Measurements from ENCODE around the gene SLC30A7.

SLC30A7 gene

GRCh38 chr1:100905181-100905580 is 9.3 kb downstream of the SLC30A7 start:
- TF ChIP-seq RARB (CRISPR knock-in tag; IDR thresholded peaks at IDR 0.05) (no peak), ARNTL (CRISPR knock-in tag; IDR thresholded peaks at IDR 0.05; ENCODE audit: borderline replicate concordance, low read depth) (no peak), CSDC2 (CRISPR knock-in tag; IDR thresholded peaks at IDR 0.05) (no peak), ZFP3 (CRISPR knock-in tag; IDR thresholded peaks at IDR 0.05) (no peak), ZNF70 (CRISPR knock-in tag; IDR thresholded peaks at IDR 0.05) (no peak), ZFP30 (CRISPR knock-in tag; IDR thresholded peaks at IDR 0.05) (no peak), ESRRG (CRISPR knock-in tag; IDR thresholded peaks at IDR 0.05) (no peak), TCF4 (CRISPR knock-in tag; IDR thresholded peaks at IDR 0.05; ENCODE audit: borderline replicate concordance) (no peak)
- no peak for ATAC-seq

GRCh38 chr1:100907887-100908286 is 12.0 kb downstream of the SLC30A7 start:
- no peak for ATAC-seq
- TF ChIP-seq GLIS3 (CRISPR knock-in tag; IDR thresholded peaks at IDR 0.05) (no peak), TCF4 (CRISPR knock-in tag; IDR thresholded peaks at IDR 0.05; ENCODE audit: borderline replicate concordance) (no peak), RARB (CRISPR knock-in tag; IDR thresholded peaks at IDR 0.05) (no peak)
- TF ChIP-seq, protein P1, sequence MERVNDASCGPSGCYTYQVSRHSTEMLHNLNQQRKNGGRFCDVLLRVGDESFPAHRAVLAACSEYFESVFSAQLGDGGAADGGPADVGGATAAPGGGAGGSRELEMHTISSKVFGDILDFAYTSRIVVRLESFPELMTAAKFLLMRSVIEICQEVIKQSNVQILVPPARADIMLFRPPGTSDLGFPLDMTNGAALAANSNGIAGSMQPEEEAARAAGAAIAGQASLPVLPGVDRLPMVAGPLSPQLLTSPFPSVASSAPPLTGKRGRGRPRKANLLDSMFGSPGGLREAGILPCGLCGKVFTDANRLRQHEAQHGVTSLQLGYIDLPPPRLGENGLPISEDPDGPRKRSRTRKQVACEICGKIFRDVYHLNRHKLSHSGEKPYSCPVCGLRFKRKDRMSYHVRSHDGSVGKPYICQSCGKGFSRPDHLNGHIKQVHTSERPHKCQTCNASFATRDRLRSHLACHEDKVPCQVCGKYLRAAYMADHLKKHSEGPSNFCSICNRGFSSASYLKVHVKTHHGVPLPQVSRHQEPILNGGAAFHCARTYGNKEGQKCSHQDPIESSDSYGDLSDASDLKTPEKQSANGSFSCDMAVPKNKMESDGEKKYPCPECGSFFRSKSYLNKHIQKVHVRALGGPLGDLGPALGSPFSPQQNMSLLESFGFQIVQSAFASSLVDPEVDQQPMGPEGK (CRISPR knock-in tag; IDR thresholded peaks at IDR 0.05; ENCODE audit: borderline replicate concordance): no peak

GRCh38 chr1:100909018-100909417 is 13.1 kb downstream of the SLC30A7 start:
- TF ChIP-seq ISL1 (CRISPR knock-in tag; IDR thresholded peaks at IDR 0.05) (no peak), PPARA (CRISPR knock-in tag; IDR thresholded peaks at IDR 0.05; ENCODE audit: borderline replicate concordance) (no peak), OSR1 (CRISPR knock-in tag; IDR thresholded peaks at IDR 0.05) (no peak)
- TF ChIP-seq, protein P1 (CRISPR knock-in tag; IDR thresholded peaks at IDR 0.05; ENCODE audit: borderline replicate concordance): no peak

DNA sequence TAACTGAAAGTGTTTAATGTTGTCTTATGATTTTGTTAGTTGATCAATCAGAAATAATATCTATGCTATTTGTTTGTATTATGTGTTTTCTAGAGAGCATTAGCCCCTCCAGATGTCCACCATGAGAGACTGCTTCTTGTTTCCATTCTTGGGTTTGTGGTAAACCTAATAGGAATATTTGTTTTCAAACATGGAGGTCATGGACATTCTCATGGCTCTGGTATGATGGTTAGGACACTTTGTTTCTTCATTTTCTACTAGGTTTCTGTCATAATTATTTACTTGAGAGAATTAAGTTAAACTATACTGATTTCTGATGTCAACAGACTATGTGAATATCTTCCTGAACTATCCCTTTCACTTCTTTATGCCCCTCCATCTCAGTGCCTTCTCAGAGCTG is 16.1 kb downstream of the SLC30A7 start:
- ATAC-seq: no peak
- TF ChIP-seq TOX (CRISPR knock-in tag; IDR thresholded peaks at IDR 0.05; ENCODE audit: borderline replicate concordance) (no peak), ZNF8 (CRISPR knock-in tag; IDR thresholded peaks at IDR 0.05) (no peak)

More at GRCh38 chr1:100909018-100909417, 13.1 kb downstream of the SLC30A7 start:
- ATAC-seq: no peak

DNA sequence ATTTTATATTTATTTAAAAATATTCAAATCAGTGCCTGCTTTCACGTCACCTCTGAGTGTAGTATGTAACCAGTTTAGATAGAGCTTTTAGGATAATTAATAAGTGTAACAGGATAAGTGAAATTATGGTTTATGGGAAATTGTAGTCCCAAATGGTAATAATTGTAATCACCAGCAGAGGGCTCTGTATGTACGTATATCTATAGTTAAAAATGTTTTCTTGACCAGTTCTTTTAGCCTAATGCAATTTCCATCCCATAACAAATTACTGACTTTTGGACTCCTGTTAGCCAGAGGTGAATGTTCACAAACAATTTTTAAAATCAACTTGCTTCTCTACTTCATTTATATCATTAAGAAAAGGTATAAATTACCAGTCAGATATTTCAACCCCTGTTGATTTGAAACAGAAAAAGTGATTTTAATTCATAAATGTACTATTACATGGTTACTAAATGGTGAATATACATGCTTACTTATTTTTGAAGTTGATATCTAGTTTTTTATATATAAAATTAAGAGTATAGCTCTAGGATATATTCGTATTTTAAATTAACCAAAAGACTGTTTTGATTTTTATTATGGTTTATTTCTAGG is 25.3 kb downstream of the SLC30A7 start:
- TF ChIP-seq OSR1 (CRISPR knock-in tag; IDR thresholded peaks at IDR 0.05) (no peak), ZC3H10 (CRISPR knock-in tag; IDR thresholded peaks at IDR 0.05) (no peak), ZFP3 (CRISPR knock-in tag; IDR thresholded peaks at IDR 0.05) (no peak), TOX (CRISPR knock-in tag; IDR thresholded peaks at IDR 0.05; ENCODE audit: borderline replicate concordance) (no peak), ZFP30 (CRISPR knock-in tag; IDR thresholded peaks at IDR 0.05) (no peak), ARNTL (CRISPR knock-in tag; IDR thresholded peaks at IDR 0.05; ENCODE audit: borderline replicate concordance, low read depth) (no peak), TCF4 (CRISPR knock-in tag; IDR thresholded peaks at IDR 0.05; ENCODE audit: borderline replicate concordance) (no peak), ZNF70 (CRISPR knock-in tag; IDR thresholded peaks at IDR 0.05) (no peak), ESRRG (CRISPR knock-in tag; IDR thresholded peaks at IDR 0.05) (no peak)
- TF ChIP-seq, protein P2, sequence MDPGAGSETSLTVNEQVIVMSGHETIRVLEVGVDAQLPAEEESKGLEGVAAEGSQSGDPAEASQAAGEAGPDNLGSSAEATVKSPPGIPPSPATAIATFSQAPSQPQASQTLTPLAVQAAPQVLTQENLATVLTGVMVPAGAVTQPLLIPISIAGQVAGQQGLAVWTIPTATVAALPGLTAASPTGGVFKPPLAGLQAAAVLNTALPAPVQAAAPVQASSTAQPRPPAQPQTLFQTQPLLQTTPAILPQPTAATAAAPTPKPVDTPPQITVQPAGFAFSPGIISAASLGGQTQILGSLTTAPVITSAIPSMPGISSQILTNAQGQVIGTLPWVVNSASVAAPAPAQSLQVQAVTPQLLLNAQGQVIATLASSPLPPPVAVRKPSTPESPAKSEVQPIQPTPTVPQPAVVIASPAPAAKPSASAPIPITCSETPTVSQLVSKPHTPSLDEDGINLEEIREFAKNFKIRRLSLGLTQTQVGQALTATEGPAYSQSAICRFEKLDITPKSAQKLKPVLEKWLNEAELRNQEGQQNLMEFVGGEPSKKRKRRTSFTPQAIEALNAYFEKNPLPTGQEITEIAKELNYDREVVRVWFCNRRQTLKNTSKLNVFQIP (CRISPR knock-in tag; IDR thresholded peaks at IDR 0.05; ENCODE audit: borderline replicate concordance, low read depth): no peak
- no peak for ATAC-seq

GRCh38 chr1:100924212-100924611 is 28.3 kb downstream of the SLC30A7 start:
- no peak for ATAC-seq
- TF ChIP-seq, protein P1 (CRISPR knock-in tag; IDR thresholded peaks at IDR 0.05; ENCODE audit: borderline replicate concordance): no peak
- TF ChIP-seq RARB (CRISPR knock-in tag; IDR thresholded peaks at IDR 0.05) (no peak), SNAI2 (CRISPR knock-in tag; IDR thresholded peaks at IDR 0.05) (no peak), ZFP30 (CRISPR knock-in tag; IDR thresholded peaks at IDR 0.05) (no peak), ZNF70 (CRISPR knock-in tag; IDR thresholded peaks at IDR 0.05) (no peak), CREB5 (CRISPR knock-in tag; IDR thresholded peaks at IDR 0.05; ENCODE audit: low read depth) (no peak), ZNF8 (CRISPR knock-in tag; IDR thresholded peaks at IDR 0.05) (no peak), PPARA (CRISPR knock-in tag; IDR thresholded peaks at IDR 0.05; ENCODE audit: borderline replicate concordance) (no peak), CSDC2 (CRISPR knock-in tag; IDR thresholded peaks at IDR 0.05) (no peak), GLIS3 (CRISPR knock-in tag; IDR thresholded peaks at IDR 0.05) (no peak), ZNF565 (CRISPR knock-in tag; conservative IDR thresholded peaks at IDR 0.05; ENCODE audit: low read depth) (no peak)
- TF ChIP-seq, protein P2 (CRISPR knock-in tag; IDR thresholded peaks at IDR 0.05; ENCODE audit: borderline replicate concordance, low read depth): no peak
